HG02642 (cell line): ENCODE results near the gene SFXN5.
"Not testable (repeated sequence)": the region's sequence is repeated elsewhere in the genome, so short reads cannot be mapped to it uniquely, and the experiment has no call there.

ENCODE experiments used
- ATAC-seq: cut with Tn5 transposase; IDR thresholded peaks from one replicate; pipeline ENCODE4 v1.9.1; 2021; ENCODE audit warnings: mild to moderate bottlenecking; ENCODE audit not compliant: unreplicated experiment, poor library complexity

SFXN5 gene

GRCh38 chr2:73079636-73080035 lies 8.1 kb upstream of the SFXN5 start:
- ATAC-seq = no peak

- no peak for ATAC-seq
Observed at GRCh38 chr2:73078457-73079411, 7.2 kb upstream of the SFXN5 start.

DNA sequence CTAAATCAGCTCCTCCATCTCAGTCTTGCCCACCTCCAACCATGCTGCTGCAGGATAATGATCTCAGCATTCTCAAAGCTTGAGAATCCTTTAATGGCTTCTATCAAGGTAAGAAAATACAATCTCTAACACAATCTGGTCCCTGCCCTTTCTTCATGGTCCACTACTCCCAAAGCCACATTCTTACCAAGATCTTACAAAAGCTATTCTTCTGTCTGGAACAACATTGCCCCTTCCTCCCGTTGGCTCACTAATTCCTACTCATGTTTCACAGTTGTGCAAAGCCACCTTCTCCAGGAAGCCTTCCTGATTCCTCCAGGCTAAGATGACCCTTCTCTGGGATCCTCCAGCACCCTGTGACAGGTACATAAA lies 5.9 kb upstream of the SFXN5 start:
- ATAC-seq = no peak

DNA sequence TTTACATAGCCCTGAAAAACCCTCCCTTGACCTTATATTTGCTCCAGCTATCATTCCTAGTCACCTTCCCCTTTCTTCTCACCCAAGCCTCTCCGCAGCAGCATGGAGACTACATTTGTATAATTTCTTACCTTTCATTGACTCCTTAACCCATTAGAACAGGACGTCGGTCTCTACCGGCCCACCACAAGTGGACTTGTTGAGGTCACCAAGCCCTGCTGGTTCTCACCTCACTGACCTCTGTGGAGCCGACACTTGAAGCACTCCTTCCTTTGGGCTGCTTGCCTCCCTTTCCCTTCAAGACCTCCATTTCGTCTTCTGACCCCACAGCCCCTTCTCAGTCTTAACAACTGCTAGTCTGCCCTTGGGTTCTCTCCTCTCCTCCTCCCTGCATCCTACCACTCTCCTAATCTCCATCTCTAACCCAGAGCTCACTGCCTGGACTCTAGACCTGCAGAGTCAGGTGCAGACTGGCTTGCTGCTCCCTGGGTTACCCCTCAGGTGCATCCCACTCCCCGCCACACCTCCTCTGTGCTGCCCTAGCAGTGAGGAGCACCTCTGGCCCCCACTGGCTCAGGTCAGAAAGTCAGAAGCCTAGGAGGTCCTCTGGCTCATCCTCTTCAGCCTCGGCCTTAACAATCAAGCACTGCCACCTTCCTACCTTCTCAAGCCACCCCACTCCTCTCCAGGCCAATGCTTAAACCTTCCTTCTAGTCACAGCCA lies 5.3 kb upstream of the SFXN5 start:
- ATAC-seq = no peak

GRCh38 chr2:73075477-73076373 lies 4.2 kb upstream of the SFXN5 start:
- no peak for ATAC-seq

GRCh38 chr2:73074110-73075069 lies 2.9 kb upstream of the SFXN5 start:
- ATAC-seq = no peak

- ATAC-seq = no peak
Observed at GRCh38 chr2:73072416-73072815, 904 bp upstream of the SFXN5 start.

DNA sequence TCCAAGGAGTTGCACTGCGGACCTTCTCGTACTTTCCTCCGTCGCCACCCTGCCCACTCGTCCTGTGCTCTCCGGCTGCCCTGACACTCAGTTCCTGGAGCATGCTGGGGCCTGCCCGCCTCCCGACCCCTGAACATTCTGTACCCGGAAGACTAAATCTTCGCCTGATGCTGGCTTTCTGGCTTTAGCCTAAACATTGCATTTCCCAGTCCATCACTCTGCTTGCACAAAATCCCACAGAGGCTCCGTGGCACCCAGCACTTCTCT lies 550 bp upstream of the SFXN5 start:
- peak; percentile 17 for ATAC-seq

DNA sequence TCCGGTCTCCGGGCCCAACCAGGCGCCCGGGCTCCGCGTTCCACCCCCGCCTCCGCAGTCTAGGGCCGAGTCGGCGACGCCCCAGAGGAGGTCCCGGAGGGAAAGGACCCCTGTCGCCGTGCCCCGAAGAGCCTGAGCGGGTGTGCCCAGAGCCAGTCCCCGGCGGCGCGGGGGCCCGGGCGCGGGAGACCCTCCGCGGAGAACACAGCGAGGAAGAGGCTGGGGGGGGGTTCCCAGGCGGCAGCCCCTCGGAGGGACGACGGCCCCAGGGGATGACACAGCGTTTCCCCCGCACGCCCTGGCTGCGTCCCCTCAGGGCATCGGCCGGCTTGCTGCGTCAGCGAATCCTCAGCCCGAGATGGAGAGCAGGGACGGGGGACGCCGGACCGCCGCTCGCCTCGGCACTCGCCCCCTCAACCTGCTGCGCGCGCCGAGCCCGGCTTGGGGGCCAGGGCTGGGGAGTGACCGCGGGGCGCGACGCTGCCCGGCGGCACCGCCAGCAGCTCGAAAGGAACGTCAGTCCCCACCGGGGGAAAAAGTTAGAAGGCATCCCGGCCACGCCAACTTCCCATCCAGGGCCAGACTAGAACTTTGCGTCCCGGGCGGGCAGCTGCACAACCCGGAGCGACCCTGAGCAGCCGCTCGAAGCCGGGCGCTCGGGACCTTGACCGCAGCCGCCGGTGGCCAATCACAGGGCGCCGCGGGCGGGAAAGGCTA lies 711 bp downstream of the SFXN5 start:
- ATAC-seq = peak; percentile 25

DNA sequence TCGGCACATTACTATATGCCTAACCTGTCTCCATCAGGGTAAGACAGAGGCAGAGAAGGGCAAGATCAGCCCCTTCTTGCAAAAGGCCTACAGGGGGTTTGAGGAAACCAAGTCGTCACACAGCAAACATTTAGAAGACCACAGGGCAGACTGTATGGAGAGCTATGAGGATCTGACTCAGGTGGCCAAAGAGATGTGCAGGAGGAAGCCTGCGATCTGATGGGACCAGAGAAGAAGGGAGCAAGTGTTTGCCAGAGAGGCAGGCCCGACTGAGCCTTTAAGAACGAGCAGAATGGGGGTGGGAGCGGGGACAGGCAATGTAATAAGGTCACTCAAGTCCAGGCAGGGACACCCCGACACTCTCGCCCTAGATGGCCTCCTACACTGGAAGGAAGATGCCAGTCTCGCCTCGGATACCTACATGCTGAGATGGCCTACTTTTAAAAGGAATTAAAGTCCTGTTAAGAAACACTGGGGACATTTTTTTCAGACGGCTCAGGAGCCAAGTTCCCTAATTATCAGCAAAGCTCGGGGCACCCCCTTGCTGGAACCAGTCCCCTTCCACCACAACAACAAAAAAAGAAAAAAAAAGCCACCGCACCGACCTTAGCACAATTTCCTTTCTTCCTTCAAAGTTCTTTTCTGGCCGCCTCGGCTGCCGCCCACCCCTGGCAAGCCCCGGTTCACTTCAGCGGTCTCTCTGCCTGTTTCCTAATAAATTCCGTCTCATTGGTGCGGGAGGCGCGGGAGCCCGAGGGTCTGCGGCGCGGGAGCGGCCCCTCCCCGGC lies 1.5 kb downstream of the SFXN5 start:
- ATAC-seq = no peak

DNA sequence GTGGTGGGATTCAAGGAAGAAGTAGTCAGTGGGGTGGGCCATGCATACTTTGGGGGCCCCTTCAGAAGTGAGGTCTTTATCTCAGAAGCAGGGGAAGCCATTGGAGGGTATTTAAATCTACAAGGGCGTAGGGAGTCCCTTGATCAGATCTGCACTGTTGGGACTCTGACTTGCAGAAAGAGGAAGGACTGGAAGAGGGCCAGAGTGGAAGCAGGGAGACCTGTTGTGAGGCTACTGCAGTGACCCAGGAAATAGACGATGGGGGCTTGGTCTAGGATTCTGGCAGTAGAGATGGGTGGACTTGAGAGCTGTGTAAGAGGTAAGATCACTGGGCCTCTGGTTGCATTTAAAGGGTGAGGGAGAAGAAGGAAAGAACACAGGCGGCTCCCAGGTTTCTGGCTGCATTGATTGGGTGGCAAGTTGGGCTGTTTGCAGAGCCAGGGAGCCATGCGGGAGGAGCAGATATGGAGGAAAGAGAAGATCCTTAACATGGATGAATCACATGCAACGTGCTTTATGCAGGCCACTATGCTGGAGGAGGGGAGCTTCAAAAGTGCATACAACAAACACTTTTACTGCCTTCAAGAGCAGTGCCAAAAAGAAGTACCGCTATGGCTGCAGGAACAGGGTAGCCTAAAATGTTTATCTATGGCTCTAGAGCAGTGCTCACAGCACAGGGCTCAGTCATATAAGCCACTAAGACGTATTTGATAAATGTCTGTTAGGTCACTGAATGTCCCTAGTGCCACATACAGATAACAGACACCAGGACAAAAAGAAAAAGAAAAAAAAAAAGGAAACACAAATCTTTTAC lies 2.3 kb downstream of the SFXN5 start:
- no peak for ATAC-seq

DNA sequence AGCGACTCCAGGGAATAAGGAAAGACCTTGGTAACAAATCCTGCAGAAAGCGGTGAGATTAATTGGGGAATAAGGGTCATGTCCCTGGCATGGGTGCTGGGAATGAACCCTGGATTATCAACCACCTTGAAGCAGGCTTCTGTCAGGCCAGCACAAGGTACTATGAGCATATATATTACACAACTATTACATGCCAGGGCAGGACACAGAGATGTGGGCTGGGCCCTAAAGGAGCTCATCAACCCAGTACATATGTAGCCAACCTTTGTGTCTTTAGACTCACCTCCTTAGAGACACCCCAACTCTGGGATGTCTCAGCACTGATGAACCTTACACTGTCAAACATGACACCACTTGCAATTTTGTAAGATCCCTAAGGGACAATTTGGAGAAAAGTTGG lies 3.4 kb downstream of the SFXN5 start:
- no peak for ATAC-seq

DNA sequence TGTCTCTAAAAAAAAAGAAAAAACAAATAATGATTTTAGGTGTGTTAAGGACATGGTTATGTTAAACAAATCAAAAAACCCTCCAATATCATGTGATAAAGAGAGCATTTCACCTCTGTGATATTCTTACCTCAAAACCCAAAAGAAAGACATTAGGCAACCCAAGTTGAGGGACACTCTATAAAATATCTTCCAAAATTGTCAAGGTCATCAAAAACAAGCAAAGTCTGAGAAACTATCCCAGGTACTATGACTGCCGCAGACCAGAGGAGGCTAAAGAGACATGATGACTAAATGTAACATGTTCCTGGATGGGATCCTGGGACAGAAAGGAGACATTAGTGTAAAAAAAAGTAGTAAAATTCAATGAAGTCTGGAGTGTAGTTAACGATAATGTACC lies 4.5 kb downstream of the SFXN5 start:
- no peak for ATAC-seq

- ATAC-seq = not testable (repeated sequence)
Observed at GRCh38 chr2:73065070-73065469, 6.4 kb downstream of the SFXN5 start.

GRCh38 chr2:73063909-73064875 lies 7.3 kb downstream of the SFXN5 start:
- no peak for ATAC-seq

DNA sequence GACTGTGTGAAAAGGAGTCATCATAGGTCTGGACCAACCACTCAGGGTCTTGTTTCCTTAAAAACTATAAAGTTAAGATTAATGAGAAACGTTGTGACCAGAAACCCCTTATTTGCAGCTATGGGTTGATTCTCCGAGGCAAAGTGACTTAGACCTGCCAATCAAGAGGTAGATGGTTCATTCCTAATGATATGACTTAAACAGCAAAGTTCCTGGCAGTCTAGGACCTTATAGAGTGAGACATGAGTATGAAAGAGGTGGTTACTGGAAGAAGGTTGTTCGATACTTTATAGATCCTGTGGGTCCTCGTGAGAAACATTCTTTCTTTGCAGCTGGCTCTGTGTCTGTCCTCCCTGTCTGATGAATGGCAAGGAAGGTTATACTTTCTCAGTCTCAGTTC lies 8.0 kb downstream of the SFXN5 start:
- ATAC-seq = no peak
